Hepatocyte (in vitro differentiated cells): Measurements from ENCODE around the gene BCKDHB.

Experiments used
- EZH2 ChIP-seq: fragments of 200-600 bp; sonication (generic); IDR thresholded peaks from 2 replicates; pipeline ENCODE4 v1.6.1; 2016; ENCODE audit warnings: antibody characterized with exemption, mild to moderate bottlenecking, borderline replicate concordance
- TF ChIP-seq, protein P1 (sequence below): fragments of 200-600 bp; sonication (generic); IDR thresholded peaks from 2 replicates; pipeline ENCODE4 v1.5.1; 2016; ENCODE audit warnings: antibody characterized with exemption, mild to moderate bottlenecking; ENCODE audit not compliant: poor library complexity

DNA sequence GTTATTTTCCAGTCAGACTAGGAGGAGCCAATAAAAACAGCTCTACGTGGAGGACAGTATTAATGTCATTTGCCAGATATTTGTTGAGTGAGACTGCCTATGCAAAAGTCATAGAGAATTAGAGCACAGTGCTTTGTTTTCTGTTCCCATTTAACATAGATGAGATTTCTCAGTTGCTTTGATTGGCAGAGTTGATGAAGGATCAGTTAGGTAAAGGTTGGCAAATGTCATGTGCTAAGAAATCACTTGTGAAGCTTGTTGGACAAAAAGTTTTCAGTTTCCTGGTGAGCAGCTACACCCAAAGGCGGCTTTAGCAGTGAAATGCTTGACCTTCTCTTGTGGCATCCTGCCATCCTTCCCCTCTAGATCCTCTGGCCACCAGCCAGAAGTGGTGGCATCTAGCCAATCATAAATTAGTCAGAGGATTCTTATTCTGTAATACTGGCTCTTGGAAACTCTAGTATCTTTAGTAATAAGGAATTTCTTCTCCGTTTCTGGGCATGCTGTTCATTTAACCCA is 37.0 kb downstream of the BCKDHB start:
- TF ChIP-seq EZH2 = no peak
- TF ChIP-seq, protein P1, sequence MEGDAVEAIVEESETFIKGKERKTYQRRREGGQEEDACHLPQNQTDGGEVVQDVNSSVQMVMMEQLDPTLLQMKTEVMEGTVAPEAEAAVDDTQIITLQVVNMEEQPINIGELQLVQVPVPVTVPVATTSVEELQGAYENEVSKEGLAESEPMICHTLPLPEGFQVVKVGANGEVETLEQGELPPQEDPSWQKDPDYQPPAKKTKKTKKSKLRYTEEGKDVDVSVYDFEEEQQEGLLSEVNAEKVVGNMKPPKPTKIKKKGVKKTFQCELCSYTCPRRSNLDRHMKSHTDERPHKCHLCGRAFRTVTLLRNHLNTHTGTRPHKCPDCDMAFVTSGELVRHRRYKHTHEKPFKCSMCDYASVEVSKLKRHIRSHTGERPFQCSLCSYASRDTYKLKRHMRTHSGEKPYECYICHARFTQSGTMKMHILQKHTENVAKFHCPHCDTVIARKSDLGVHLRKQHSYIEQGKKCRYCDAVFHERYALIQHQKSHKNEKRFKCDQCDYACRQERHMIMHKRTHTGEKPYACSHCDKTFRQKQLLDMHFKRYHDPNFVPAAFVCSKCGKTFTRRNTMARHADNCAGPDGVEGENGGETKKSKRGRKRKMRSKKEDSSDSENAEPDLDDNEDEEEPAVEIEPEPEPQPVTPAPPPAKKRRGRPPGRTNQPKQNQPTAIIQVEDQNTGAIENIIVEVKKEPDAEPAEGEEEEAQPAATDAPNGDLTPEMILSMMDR = no peak
